Measurements from ENCODE around the gene CLEC4E.

- TF ChIP-seq POLR2A (IDR thresholded peaks at IDR 0.05) (no peak), CTCF (IDR thresholded peaks at IDR 0.05) (no peak)
Measured at GRCh38 chr12:8564656-8565055, 24.0 kb upstream of the CLEC4E start.
